Epidermal melanocyte (primary cell): ENCODE results near the gene METRNL.

Source experiments
- DNase-seq: peaks from one replicate; pipeline ENCODE4 v3.0.0; 2011; ENCODE audit warnings: low spot score; ENCODE audit not compliant: insufficient read length

Gene METRNL

DNA sequence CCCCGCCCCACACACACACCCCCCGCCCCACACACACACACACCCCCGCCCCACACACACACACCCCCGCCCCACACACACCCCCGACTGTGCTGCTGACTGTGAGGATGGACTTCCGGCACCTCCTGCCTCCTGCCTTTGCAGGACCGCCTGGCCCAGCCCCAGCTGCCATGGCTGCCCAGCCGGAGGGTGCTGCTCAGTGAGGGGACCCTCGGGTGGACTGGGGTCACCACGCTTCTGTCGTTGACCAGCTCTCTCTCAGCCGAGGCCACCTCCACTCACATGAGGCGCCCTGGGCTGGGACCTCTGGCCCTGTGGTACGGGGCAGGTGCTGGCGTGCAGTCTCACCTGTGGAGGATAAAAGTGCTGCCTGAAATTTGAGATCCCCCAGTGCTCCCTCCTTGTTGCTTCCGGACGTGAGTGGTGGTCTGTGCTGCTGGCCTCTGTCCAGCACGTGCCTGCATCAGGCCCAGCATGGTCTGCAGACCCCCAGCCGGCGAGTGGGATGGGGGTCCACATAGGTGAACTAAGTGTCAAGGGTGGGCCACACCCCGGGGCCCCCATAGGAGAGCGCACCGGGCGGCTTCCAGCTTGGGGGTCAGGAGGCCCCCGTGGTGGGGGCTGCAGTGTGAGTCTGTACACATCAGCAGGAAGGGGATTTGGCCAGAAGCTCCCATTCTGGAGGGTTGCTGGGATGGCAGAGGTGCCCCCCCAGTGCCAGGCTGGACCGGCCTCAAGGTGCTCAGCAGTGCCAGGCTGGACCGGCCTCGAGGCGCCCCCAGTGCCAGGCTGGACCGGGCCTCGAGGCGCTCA is 11.2 kb downstream of the METRNL start:
- DNase-seq: no peak

DNA sequence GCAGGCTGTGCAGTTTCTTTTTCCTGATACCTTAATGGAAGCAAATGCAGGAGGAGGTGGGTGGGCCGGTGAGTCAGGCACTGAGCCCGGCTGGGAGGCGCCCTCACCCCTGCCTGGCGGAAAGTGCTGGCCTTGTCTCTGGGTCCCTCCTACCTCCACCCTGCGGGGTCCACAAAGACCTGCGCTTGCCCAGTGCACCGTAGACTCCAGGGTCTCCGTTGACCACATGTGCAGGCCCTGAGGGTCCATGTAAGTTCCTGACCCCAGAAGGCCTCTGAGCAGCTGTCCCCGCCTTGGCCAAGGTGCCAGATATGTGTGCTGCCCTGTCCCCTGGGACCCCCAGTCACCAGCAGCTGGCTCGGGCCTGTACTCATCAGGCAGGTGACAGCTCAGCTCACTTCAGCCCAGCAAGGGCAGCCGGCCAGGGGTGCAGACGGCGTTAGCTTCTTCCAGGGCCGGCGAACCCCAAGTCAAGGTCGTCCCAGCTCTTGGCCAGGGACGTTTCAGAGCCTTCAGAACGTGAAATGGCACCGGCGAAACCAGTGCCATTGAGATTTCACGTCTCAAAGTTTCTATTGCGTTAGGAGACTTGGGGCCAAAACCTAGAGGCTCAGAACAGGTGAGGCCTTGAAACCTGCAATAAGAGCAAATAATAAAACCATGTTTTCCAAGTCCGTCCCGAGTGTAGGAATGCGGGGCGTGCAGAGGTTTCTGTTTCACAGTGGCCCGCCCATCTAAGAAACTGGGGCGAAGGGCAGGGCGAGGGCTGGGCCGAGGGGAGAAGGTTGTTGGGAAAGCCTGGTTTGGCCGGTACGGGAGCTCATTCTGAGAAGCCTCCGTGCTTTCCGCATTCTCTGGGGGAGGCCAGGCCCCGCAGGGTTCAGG is 12.1 kb downstream of the METRNL start:
- DNase-seq: no peak

- no peak for DNase-seq
Observed at GRCh38 chr17:83092186-83092585, 12.8 kb downstream of the METRNL start.

GRCh38 chr17:83092931-83093330 is 13.5 kb downstream of the METRNL start:
- no peak for DNase-seq

DNA sequence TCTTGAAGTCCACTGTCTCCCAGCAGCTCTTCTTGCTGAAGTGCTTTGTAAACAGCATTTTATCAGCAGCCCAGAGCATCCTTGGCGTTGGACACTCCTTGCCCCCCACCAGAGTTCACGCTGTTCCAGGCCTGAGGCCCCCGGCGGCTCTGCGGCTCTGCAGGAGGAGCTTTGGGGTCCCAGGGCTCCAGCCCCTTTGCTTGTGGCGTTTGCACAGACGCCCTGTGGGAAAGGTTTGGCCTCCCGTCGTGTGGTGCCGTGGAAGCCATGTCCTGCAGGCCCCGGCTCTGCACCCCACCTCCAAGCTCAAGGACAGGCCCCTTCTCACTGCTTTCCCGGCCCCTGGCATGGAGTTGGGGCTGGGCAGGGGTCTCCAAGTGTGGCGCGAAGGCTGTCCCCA is 14.1 kb downstream of the METRNL start:
- DNase-seq: no peak

GRCh38 chr17:83094291-83094690 is 14.9 kb downstream of the METRNL start:
- DNase-seq: no peak

DNA sequence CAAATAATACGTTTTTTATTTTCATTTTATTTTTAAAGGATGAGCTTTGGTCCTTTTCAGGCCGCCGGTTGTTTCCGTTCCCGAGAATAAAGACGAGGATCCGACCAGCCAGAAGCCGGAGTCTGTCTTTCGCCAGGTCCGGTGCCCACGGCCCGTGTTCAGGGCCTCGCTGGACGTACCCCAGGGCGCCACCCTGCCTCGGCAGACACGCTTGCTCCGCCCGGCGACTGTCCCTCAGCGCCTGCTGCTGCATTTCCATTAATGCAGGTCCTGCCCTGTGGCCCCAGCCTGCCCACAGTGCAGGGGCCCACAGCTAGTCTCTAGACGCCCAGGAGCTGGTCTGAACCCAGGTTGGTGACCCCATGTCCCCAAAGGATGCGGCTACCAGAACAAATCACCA is 15.6 kb downstream of the METRNL start:
- DNase-seq: no peak

- DNase-seq: no peak
Observed at GRCh38 chr17:83096401-83097224, 17.2 kb downstream of the METRNL start.

DNA sequence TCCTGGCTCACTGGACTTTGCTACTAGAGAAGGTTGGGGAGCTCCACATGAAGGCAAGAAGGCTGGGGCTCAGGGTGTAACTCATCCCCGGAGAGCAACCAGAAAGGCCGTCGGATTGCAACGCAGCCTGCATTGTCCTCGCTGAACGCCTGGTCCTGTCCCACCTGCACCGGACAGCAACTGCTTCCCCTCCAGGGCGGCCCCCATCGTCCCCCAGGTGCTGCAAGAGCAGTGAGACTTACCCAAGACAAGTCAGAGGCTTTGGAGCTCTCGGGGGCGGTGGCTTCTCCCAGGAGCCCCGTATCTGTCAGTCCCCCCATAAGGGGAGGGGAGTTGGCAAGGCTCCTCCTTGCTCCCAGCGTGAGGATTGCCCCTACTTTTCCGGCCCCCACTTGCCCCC is 18.4 kb downstream of the METRNL start:
- no peak for DNase-seq

DNA sequence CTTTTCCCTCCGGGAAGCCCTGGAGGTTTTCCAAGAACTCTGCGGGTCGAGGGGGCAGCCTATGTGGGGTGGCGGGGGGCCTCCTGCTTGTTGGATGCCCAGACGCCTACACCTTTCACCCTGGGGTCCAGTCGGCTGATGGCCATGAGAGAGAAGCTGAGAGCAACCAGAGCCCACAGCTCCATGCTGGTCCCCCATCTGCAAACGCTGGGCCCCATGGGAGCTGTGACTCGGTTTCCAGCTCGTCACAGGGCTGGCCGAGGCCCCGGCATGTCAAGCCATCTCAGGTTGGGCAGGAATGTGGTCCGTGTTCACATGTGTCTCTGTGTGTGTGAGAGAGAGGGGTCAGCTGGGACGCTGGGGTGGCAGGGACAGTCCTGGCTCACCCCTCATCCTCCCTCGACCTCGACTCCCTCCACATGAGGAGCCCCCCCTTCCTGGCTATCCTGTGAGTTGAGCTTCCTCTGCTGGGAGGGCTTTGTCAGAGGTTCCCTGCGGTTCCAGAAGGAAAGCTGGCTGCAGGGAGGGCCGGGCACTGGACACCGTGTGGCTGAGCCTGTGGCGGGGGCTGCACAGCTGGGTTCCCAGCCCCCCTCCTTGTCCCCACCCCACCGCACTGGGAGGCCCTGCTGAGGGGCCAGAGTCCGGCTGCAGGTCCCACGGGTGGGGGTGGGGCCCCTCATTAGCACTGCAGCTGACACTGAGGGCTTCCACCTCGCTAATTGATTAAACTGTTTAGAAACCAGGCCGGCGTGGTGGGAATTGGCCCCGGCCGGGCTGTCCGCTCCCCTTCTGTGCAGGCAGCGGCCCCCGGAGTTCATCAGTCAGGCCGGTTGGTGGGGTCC is 19.1 kb downstream of the METRNL start:
- no peak for DNase-seq

GRCh38 chr17:83099086-83099555 is 19.7 kb downstream of the METRNL start:
- no peak for DNase-seq

DNA sequence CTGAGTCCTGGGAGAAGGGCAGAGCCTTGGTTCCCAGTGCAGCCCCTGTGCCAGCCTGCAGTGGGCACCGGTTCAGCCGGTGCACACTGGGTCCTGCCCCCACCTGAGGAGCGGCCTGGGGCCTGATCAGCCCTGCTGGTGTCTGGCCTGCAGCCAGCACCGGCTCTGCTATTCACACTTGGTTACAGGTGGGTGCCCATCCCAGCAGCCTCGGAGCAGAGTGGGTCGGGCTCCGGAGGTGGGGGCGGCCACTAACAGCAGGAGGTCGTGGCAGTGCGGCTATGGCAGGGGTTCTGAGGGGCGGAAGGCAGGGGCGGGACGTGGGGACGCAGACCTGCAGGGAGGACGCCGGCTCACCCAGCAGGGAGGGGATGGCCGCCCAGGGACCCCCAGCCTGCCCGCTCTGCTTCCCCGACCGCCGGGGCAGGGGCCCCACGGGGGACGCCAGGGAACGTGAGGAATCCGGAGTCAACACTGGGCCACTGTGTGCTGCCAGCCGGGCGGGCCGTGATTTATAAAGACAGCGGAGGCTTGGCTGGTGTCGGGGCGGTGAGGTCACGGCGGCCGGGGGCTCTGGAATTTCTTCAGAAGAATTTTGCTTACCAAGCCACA is 20.3 kb downstream of the METRNL start:
- no peak for DNase-seq

DNA sequence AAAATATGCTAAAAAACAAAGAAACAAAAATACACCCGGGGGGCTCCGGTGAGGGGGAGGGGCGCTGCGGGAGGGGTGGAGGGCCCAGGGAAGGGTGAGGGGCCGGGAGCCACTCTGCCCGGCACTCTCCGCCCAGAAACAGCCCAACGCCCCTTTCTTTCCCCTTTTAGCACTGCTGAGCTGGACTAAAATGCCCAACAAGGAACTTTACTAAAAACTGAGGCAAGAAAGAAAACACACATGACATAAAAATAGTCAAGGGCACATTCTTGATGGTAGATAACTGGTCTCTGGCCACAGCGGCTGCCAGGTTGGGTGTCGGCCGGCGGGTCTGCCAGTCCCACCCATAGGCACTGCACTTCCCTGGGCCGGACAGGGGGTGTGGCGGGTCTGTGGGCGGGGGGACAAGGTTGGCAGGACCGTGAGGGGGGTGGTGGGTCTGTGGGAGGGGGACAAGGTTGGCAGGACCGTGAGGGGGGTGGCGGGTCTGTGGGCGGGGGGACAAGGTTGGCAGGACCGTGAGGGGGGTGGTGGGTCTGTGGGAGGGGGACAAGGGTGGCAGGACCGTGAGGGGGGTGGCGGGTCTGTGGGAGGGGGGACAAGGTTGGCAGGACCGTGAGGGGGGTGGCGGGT is 20.9 kb downstream of the METRNL start:
- no peak for DNase-seq

GRCh38 chr17:83100853-83101391 is 21.5 kb downstream of the METRNL start:
- DNase-seq: no peak

DNA sequence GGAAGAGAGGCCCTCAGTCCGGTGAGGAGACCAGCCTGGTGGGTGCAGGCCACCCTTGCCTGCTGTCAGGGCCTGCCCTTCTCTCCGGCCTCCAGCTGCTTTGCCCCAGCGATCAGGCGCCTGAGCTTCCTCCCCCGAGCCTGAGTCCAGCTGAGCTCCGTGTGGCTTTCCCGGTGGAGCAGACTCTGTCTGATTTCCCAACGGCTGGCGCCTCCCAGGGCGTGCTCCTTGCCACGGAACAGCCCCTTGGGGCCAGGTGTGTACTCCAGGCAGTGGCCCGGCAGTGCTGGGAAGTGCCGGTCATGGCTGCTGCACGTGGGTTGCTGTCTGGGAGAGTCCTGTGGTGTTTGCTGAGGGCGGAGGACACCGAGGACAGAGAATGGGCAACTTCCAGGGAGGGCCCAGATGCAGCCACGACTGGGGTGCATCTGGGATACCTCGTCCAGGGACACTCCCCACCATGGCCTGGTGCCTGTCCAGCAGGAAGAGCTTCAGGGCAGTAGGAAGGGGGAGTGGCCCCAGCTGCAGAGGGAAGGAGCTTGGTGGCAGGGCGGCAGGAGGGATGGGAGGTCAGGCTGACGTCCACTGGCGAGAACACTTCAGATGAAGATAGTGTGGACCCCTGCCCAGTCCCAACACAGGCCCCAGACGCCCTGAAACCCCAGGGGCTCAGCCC is 22.5 kb downstream of the METRNL start:
- DNase-seq: no peak

DNA sequence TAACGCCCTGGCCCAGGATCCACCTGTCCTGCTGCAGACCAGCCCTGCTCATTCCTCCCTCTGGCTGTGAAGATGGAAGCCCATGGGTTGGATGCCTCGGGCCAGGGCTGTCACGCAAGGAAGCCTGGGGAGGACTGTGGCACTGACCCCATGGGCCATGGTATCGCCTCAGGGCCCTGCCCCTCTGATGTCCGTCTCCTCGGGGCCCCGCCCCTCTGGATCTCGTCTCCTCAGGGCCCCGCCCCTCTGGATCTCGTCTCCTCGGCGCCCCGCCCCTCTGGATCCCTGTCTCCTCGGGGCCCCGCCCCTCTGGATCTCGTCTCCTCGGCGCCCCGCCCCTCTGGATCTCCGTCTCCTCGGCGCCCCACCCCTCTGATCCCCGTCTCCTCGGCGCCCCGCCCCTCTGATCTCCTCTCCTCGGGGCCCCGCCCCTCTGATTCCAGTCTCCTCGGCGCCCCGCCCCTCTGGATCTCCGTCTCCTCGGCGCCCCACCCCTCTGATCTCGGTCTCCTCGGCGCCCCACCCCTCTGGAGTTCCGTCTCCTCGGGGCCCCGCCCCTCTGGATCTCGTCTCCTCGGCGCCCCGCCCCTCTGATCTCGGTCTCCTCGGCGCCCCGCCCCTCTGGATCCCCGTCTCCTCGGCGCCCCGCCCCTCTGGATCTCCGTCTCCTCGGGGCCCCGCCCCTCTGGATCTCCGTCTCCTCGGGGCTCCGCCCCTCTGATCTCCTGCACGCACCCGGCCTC is 24.0 kb downstream of the METRNL start:
- no peak for DNase-seq

GRCh38 chr17:83103943-83104311 is 24.5 kb downstream of the METRNL start:
- DNase-seq: no peak
